ENCODE results near the gene GLIS2. TPM values are rescaled to one million over a fixed set of nuclear protein-coding genes. Genes with fewer than 3 reads are reported as not detected.
A peak's percentile ranks its signal among the peaks of the same experiment; 100 is the strongest.

The GLIS2 gene
- total RNA-seq, 6 donors from 2014 or later: 10.5 to 35.2 (median 22.6) TPM

DNA sequence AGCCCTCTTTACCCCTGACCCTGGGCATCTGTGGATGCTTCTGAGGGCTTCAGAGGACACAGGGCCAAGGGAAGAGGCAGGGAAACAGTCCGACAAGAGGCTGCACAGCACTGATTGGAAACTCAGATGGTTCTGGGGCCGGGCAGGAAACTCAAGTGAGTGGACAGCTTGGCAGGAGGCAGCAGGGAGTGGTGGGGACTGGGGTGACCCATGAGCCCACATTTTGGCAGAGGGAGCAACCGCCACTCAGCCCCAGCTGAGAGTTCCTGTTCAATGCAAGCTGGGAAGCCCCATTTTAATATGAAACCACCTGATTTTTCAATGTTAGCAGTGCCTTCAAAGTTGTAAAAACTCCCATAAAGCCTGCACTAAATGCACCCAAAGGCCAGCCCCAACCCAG is 54.3 kb downstream of the GLIS2 start:
- Histone ChIP-seq H3K4me3 (no peak overlapping the region), H3K9me3 (no peaks in the 10 kb centered on the region), H3K36me3 (peaks cover 0 to 4% (median 3%) of the 10 kb centered on the region in 4 donors), H3K4me1 (peaks cover 52 to 73% (median 63%) of the 10 kb centered on the region in 4 donors), H3K27ac (peak overlapping the region; percentile 82 to 92 (median 85)), H3K27me3 (no peaks in the 10 kb centered on the region)
- 64 to 75% methylated on average over 3 of the region's 3 CpGs for WGBS, 2 donors
- no peak for ATAC-seq (ENCODE audit: low FRiP score in 2 of 2)
- TF ChIP-seq, protein P1, sequence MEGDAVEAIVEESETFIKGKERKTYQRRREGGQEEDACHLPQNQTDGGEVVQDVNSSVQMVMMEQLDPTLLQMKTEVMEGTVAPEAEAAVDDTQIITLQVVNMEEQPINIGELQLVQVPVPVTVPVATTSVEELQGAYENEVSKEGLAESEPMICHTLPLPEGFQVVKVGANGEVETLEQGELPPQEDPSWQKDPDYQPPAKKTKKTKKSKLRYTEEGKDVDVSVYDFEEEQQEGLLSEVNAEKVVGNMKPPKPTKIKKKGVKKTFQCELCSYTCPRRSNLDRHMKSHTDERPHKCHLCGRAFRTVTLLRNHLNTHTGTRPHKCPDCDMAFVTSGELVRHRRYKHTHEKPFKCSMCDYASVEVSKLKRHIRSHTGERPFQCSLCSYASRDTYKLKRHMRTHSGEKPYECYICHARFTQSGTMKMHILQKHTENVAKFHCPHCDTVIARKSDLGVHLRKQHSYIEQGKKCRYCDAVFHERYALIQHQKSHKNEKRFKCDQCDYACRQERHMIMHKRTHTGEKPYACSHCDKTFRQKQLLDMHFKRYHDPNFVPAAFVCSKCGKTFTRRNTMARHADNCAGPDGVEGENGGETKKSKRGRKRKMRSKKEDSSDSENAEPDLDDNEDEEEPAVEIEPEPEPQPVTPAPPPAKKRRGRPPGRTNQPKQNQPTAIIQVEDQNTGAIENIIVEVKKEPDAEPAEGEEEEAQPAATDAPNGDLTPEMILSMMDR (IDR thresholded peaks at IDR 0.05): no peak
- no peak for TF ChIP-seq POLR2AphosphoS5 (IDR thresholded peaks at IDR 0.05)
- no peak for TF ChIP-seq POLR2A (IDR thresholded peaks at IDR 0.05)
- TF ChIP-seq EP300 (IDR thresholded peaks at IDR 0.05): no peak
- no peak for DNase-seq

DNA sequence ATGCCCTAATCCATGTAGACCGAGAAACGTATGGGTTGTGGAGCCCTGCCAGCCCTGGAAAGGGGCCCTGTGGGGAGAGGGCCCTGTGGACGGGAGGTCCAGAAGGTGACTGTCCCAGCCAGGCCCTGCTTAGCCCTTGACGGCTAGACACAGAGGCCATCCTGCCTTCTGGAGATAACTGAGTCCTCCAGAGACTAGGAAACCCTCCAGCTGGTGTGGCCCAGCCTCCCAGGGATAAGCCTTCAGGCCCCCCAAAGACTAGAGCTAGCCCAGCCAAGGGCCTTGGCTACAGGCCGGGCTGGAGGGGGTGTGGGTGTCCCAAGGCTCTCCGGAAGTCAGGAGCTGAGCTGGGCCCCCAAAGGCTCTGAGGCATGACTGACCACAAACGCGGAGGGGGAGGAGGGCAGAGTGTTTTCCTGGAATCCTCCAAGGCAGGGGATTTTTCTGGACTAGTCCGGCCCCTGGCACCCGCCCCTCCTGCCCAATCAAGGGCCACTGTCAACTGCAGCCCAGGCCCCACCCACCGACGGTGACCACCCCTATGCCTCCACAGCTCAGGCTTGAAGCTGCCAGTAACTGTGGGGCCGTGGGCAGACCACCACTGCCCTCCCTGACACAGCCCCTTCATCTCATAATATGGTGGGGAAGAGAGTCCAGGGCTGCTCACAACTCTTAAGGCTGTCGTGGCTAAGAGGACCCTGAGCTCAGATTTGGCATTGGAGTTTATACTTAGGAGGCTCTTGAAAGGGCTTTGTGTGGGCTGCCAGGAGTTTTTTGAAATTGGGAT is 54.9 kb downstream of the GLIS2 start:
- DNase-seq: peak; percentile 77 to 82
- no peaks in the 10 kb centered on the region for H3K27me3 ChIP-seq
- no peaks in the 10 kb centered on the region for H3K9me3 ChIP-seq
- 40 to 67% methylated on average over 6 to 14 of the region's 14 CpGs for WGBS, 2 donors
- no peaks in the 10 kb centered on the region for H3K36me3 ChIP-seq
- peaks cover 58 to 79% (median 69%) of the 10 kb centered on the region in 4 donors for H3K4me1 ChIP-seq
- H3K4me3 ChIP-seq: peak overlapping the region in 1 of 4 donors; percentile 93
- peak; percentile 11 to 31 for ATAC-seq (ENCODE audit: low FRiP score in 2 of 2)
- peak; percentile 64 to 72 for TF ChIP-seq POLR2AphosphoS5 (IDR thresholded peaks at IDR 0.05)
- no peak for TF ChIP-seq POLR2A (IDR thresholded peaks at IDR 0.05)
- TF ChIP-seq EP300 (IDR thresholded peaks at IDR 0.05): peak in 1 of 4 donors; percentile 53
- H3K27ac ChIP-seq: peak overlapping the region; percentile 82 to 92 (median 85)

DNA sequence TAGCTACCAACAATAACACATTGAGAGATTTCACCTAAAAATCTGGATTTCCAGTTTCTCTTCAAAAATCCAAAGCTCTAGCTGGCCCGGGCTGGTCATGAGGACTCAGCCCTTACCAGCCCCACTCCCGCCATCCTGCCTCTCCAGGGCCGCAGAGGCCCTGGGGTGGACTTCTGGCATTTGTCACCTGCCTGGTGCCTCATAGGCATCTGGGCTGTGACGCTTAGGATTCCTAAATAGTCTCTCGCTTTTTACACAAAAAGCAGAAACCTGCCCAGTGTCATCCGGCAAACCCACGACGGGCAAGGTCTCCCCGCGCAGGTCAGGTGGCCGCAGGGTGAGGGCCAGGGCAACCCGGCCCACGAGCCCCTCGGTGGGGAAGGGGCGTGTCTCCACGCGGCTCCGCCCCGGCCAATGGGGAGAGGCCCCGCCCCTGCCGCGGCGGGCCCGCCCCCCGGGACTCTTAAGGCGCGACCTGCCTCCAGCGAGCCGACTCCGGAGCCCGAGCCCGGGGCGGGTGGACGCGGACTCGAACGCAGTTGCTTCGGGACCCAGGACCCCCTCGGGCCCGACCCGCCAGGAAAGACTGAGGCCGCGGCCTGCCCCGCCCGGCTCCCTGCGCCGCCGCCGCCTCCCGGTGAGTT is 55.6 kb downstream of the GLIS2 start, which contains the start of gene VASN:
Gene VASN (plus strand): TSS at position 492 of the 644 bp plus-strand sequence. CDS start 9,030 bp downstream, outside the sequence.
- Histone ChIP-seq H3K27ac (peak within 1 kb of the TSS; percentile 82 to 92 (median 85)), H3K4me3 (peak within 1 kb of the TSS; percentile 29 to 93 (median 66)), H3K36me3 (no peaks in the 10 kb centered on the region), H3K4me1 (peaks cover 65 to 87% (median 76%) of the 10 kb centered on the region in 4 donors), H3K27me3 (no peaks in the 10 kb centered on the region), H3K9me3 (no peaks in the 10 kb centered on the region)
- peak; percentile 87 to 97 for DNase-seq
- 6 to 32% methylated on average over 3 to 43 of the region's 50 CpGs for WGBS, 2 donors
- peak; percentile 58 to 82 for ATAC-seq (ENCODE audit: low FRiP score in 2 of 2)
- TF ChIP-seq EP300 (IDR thresholded peaks at IDR 0.05) (peak in 1 of 4 donors; percentile 45), POLR2A (IDR thresholded peaks at IDR 0.05) (peak; percentile 14 to 98 (median 90)), POLR2AphosphoS5 (IDR thresholded peaks at IDR 0.05) (peak; percentile 77 to 98)
- TF ChIP-seq, protein P1 (IDR thresholded peaks at IDR 0.05): no peak

DNA sequence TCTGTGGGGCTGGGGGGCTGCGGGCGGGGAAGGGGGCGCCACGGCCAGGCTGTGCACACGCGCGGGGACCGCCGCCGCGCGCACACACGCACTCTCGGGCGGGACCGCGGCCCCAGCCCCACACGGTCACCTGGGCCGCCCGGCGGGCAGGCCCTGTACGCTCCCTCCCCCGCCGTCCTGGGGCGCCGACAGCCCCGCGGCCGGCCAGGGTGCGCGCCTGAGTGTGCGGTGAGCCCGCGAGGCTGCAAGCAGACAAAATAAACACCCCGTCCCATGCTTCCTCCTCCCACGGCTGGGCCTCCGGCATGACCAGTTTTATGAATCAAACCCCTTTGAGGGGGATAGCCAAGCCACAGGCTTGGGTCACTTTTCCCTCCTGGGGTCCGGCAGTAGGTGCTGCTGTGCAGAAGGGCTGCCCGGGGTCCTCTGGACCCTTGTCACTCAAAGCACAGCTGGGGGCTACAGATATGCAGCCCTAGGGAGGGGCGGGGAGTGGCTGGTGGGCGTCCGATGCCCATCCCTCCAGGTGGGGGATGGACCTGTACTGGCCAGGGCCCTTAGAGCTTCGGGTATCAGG is 56.2 kb downstream of the GLIS2 start:
- TF ChIP-seq, protein P1 (IDR thresholded peaks at IDR 0.05): no peak
- no peak for TF ChIP-seq EP300 (IDR thresholded peaks at IDR 0.05)
- no peaks in the 10 kb centered on the region for H3K9me3 ChIP-seq
- H3K27me3 ChIP-seq: no peaks in the 10 kb centered on the region
- peaks cover 0 to under 1% (median 0%) of the 10 kb centered on the region in 4 donors for H3K36me3 ChIP-seq
- 3 to 60% methylated on average over 1 to 41 of the region's 43 CpGs for WGBS, 2 donors
- H3K4me3 ChIP-seq: peak overlapping the region; percentile 29 to 93 (median 66)
- DNase-seq (no peak), ATAC-seq (ENCODE audit: low FRiP score in 2 of 2) (peak in 1 of 2 donors; percentile 1)
- peaks cover 71 to 90% (median 82%) of the 10 kb centered on the region in 4 donors for H3K4me1 ChIP-seq
- H3K27ac ChIP-seq: peak overlapping the region; percentile 82 to 92 (median 85)
